Urinary bladder (tissue), 4 donors: ENCODE results near the gene SHISA6. TPM values are rescaled to one million over a fixed set of nuclear protein-coding genes. Genes with fewer than 3 reads are reported as not detected.

Source experiments
- DNase-seq: peaks from one replicate; pipeline ENCODE4 v3.0.0-alpha.2; 2015; ENCODE audit errors: extremely low spot score
- H3K27ac ChIP-seq: one replicate; pipeline ENCODE4 v1.5.1; 2013; ENCODE audit warnings: low read depth, mild to moderate bottlenecking, moderate library complexity
- H3K36me3 ChIP-seq: one replicate; pipeline ENCODE4 v1.6.1; 2013; ENCODE audit warnings: mild to moderate bottlenecking, moderate library complexity; ENCODE audit not compliant: insufficient read depth
- H3K4me1 ChIP-seq: one replicate; pipeline ENCODE4 v1.6.1; 2013; ENCODE audit warnings: mild to moderate bottlenecking, moderate library complexity; ENCODE audit not compliant: insufficient read depth
- H3K4me3 ChIP-seq: one replicate; pipeline ENCODE4 v1.5.1; 2013; ENCODE audit warnings: low read depth, low read length
- WGBS: extraction: QIAGEN DNeasy Blood & Tissue Kit; methylation state at CpG from one replicate; pipeline ENCODE4 v1.1.7; 2013; 5-methylcytosine and 5-hydroxymethylcytosine counted together
- polyA plus RNA-seq: library from polyadenylated mRNA; stranded (reverse); fragments of 200-250 nt; gene quantifications from one replicate; pipeline ENCODE4 v1.2.3, GENCODE V29; 2013
- total RNA-seq: library from RNA; depleted of rRNA; stranded (reverse); fragments of >200 nt; gene quantifications from one replicate; pipeline ENCODE4 v1.2.3, GENCODE V29; 2014
- donor health status: healthy with polysubstance abuse.
- donor health status: healthy.

SHISA6 gene
- total and polyA plus RNA-seq, 2 donors = 3.3 to 4.4 TPM

DNA sequence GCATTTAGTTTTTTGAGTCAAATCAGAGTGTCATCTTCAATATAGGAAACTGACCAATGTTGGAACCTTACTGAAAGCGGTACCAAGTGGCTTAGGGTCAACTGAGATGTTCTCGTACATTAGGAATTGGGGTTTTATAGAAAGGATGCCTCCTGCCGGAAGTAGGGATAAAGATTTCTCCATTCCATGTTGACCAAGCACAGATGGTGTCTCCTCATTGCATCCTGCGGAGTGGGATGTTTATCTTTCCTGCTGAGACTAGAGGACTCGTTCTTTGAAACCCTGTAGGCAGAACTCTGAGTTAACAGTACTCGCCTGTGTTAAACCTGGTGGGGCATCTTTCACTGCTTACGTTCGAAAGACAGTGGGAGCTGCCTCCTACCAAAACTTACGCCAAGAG is 1.4 kb downstream of the SHISA6 start:
- no peaks in the 10 kb centered on the region for H3K4me1 ChIP-seq
- H3K36me3 ChIP-seq = no peaks in the 10 kb centered on the region
- H3K27ac ChIP-seq = no peak overlapping the region
- no peak overlapping the region for H3K4me3 ChIP-seq
- WGBS = 63% methylated on average over 9 of the region's 9 CpGs
- DNase-seq = no peak

- Histone ChIP-seq H3K36me3 (no peaks in the 10 kb centered on the region), H3K27ac (no peak overlapping the region), H3K4me1 (no peaks in the 10 kb centered on the region), H3K4me3 (no peak overlapping the region)
- DNase-seq = no peak
- WGBS = 60% methylated on average over 6 of the region's 6 CpGs
Measured at GRCh38 chr17:11244776-11245175, 3.8 kb downstream of the SHISA6 start.

- WGBS = 60% methylated on average over 7 of the region's 7 CpGs
- no peak for DNase-seq
- Histone ChIP-seq H3K36me3 (no peaks in the 10 kb centered on the region), H3K4me1 (no peaks in the 10 kb centered on the region), H3K27ac (no peak overlapping the region), H3K4me3 (no peak overlapping the region)
Measured at GRCh38 chr17:11245187-11245586, 4.2 kb downstream of the SHISA6 start.

GRCh38 chr17:11245791-11246190 is 4.8 kb downstream of the SHISA6 start:
- Histone ChIP-seq H3K4me1 (no peaks in the 10 kb centered on the region), H3K36me3 (no peaks in the 10 kb centered on the region), H3K4me3 (no peak overlapping the region), H3K27ac (no peak overlapping the region)
- DNase-seq = no peak
- WGBS = 93% methylated on average over 3 of the region's 3 CpGs

DNA sequence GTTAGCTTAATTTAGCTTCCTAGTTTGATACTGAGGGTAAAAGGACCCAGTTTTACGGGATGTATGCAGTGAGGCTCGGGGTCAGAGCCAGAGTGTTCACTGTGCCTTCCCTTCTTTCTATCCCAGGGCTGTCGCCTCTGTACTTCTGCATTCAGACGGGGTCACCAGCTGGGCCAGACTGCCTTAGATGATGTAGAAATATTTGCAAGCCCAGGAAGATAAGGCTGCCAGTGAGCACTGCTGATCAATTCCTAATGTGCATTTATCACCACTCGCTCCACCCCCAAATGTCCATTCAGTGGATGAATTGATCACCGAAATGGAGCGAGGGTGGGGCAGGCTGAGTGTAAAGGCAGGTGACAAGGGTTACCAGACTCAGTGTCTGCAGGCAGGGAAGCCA is 9.1 kb downstream of the SHISA6 start:
- Histone ChIP-seq H3K36me3 (no peaks in the 10 kb centered on the region), H3K4me1 (no peaks in the 10 kb centered on the region), H3K27ac (no peak overlapping the region), H3K4me3 (no peak overlapping the region)
- DNase-seq = no peak
- WGBS = 92% methylated on average over 7 of the region's 7 CpGs

- no peak for DNase-seq
- Histone ChIP-seq H3K4me1 (no peaks in the 10 kb centered on the region), H3K36me3 (no peaks in the 10 kb centered on the region), H3K4me3 (no peak overlapping the region), H3K27ac (no peak overlapping the region)
- WGBS = 78% methylated on average over 11 of the region's 11 CpGs
Measured at GRCh38 chr17:11251561-11252107, 10.6 kb downstream of the SHISA6 start.

DNA sequence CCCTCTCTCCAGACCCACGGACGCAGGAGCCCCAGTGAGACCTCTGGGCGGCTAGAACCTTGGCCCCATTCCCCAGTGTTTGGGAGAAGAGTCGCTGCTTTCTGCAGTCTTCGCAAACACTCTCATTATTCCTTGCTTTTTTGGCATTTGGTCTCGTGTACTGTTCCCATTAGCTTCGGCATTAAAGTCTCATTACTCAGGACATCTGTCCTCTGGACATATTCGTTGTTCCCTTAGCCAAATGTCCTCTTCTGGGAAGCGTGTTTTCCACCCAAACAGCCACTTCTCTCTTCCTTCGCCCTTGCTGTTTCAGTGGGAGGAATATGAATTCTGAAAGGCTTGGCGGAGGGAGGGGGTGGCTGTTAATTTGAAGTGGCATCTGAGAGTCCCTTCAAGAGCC is 11.1 kb downstream of the SHISA6 start:
- Histone ChIP-seq H3K27ac (no peak overlapping the region), H3K36me3 (no peaks in the 10 kb centered on the region), H3K4me1 (no peaks in the 10 kb centered on the region), H3K4me3 (no peak overlapping the region)
- no peak for DNase-seq
- WGBS = 86% methylated on average over 11 of the region's 11 CpGs

DNA sequence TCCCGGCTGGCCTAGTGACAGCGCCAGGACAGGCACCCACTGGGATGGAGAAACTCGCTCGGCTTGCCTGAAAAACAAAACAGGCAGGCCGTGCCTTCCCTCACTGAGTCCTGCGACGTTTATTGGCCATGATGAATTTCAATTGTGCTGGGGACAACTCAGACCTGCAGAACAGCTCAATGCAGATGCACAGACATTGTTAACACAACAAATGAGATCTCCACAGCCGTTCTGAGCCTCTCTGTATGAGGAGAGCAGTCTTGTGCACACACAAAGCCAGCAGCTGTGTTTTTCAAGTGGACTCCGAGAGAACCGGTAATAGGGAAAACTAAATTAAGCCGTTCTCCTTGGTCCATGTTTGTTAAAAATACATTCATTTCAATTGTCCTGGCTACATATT is 15.9 kb downstream of the SHISA6 start:
- no peak for DNase-seq
- 74% methylated on average over 11 of the region's 11 CpGs for WGBS
- H3K4me3 ChIP-seq = no peak overlapping the region
- no peaks in the 10 kb centered on the region for H3K36me3 ChIP-seq
- no peaks in the 10 kb centered on the region for H3K4me1 ChIP-seq
- H3K27ac ChIP-seq = no peak overlapping the region

DNA sequence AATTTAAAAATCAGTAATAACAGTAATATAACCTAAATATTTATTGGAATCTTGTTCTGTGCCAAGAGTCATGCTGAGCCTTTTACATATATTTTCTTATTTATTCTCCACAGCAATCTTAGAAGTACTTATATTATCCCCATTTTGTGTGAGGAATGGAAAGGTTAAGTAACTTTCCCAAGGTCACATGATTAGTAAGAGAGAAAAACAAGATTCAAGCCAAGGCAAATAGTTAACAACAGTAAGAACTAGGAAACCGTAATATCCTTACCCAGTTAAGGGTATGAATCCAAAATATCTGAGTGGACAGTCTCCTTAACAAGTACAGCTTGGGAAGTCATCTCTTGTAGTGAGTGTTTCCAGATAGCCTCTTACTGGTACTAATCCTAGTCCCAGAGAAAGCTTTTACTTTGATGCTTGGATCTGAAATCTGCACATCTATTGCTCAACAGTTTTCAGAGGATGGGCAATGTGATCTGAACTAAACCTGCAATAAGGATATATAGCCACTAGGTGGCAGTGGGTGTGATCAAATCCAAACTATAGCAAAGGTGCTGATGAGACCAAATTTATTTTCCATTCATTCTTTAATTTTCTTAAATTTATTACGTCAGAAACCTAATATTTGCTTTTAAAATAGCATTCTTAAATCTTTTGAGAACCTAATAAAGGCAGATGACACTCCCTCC is 23.3 kb downstream of the SHISA6 start:
- 94% methylated on average over 2 of the region's 2 CpGs for WGBS
- Histone ChIP-seq H3K4me3 (no peak overlapping the region), H3K4me1 (no peaks in the 10 kb centered on the region), H3K27ac (no peak overlapping the region), H3K36me3 (no peaks in the 10 kb centered on the region)
- DNase-seq = no peak

DNA sequence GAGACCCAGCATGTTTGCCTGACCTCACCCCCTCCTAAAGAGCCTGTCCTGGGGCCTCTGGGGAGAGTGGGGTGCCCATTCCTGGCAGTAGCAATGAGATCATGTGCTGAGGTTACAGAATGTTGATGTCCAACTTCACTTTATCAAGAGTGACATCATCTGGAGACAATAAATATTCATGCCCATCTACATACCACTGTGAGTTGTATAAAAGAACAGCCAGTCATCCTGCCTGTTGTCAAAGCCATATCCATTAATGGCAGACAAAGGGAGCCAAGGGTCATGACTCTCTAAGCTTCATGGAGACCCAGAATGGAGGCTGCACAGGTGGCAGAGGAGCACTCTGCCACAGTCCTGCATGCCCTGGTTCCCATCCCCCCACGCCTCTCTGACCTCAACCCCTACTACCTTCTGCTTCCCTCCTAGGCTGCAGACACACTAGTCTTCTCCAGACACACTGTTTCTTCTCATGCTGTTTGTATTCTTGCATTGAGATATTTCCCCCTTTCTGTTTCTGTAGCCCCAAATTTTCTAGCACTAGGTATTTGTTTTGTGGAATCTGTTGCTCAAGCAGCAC is 27.1 kb downstream of the SHISA6 start:
- H3K36me3 ChIP-seq = no peaks in the 10 kb centered on the region
- no peak for DNase-seq
- WGBS = 88% methylated on average over 1 of the region's 1 CpG
- no peak overlapping the region for H3K27ac ChIP-seq
- H3K4me1 ChIP-seq = no peaks in the 10 kb centered on the region
- H3K4me3 ChIP-seq = no peak overlapping the region

DNA sequence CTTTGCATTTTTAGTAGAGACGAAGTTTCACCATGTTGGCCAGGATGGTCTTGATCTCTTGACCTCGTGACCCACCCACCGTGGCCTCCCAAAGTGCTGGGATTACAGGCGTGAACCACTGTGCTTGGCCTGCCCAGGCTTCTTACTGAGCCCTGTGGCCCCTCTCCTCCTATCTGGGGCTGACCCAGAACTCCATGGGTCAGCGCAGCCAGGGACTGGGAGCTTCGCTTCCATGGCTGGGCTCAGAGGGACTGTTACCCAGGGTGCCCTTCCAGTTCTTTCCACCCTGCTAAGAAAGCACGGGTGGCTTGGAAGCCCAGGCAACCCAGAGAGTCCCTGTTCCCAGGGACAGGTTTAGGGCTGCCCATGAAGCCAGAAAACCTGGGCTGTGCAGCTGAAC is 28.2 kb downstream of the SHISA6 start:
- Histone ChIP-seq H3K4me1 (no peaks in the 10 kb centered on the region), H3K36me3 (no peaks in the 10 kb centered on the region), H3K4me3 (no peak overlapping the region), H3K27ac (no peak overlapping the region)
- no peak for DNase-seq
- 92% methylated on average over 7 of the region's 7 CpGs for WGBS

DNA sequence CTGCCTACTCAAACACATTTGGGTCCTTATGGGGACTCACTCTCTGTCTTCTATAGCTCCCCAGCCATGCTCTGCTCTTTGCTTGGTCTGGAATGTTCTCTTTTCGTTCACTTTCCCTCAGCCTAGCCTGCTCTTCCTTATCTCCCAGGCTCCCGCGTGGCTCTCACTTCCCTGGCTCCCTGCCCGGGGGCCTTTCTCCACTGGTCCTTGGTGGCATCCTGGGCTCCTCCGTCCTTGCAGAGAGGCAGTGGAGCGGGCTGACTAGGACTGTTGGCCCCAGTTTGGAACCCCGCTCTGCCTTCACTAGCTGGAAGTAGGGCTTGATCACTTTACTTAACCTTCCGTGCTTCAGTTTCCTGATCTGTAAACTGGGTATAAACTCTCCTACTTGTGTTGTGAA is 31.2 kb downstream of the SHISA6 start:
- no peaks in the 10 kb centered on the region for H3K36me3 ChIP-seq
- H3K4me3 ChIP-seq = no peak overlapping the region
- no peaks in the 10 kb centered on the region for H3K4me1 ChIP-seq
- no peak for DNase-seq
- WGBS = 67% methylated on average over 8 of the region's 8 CpGs
- no peak overlapping the region for H3K27ac ChIP-seq

DNA sequence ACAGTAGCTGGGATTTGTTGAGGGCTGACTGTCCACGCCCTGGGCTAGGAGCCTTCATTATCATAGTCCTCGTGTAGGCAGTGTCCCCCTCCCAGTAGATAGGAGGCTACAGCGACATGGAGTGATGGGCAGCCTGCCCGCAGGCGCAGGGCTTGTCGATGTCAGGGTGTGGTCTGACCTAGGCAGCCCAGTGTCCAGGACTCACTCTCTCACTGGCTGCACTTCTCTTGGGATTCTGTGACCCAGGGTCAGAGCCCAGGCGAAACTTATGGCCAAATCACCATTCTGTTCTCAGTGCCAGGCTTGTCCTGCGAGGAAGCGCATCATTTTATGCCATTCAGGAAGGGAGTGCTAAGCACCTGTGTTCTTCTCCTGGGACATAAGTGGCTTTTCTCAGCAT is 32.6 kb downstream of the SHISA6 start:
- DNase-seq = no peak
- Histone ChIP-seq H3K27ac (no peak overlapping the region), H3K4me3 (no peak overlapping the region), H3K36me3 (no peaks in the 10 kb centered on the region), H3K4me1 (no peaks in the 10 kb centered on the region)
- WGBS = 94% methylated on average over 9 of the region's 9 CpGs

GRCh38 chr17:11274106-11274505 is 33.1 kb downstream of the SHISA6 start:
- Histone ChIP-seq H3K4me1 (no peaks in the 10 kb centered on the region), H3K4me3 (no peak overlapping the region), H3K36me3 (no peaks in the 10 kb centered on the region), H3K27ac (no peak overlapping the region)
- WGBS = 97% methylated on average over 14 of the region's 14 CpGs
- no peak for DNase-seq
